SK-N-SH treated with all-trans-retinoic acid at 6 μM for 48 hours (cell line): ENCODE data around the gene CGRRF1.

Experiments used
- ATAC-seq: fragments of 200-7000 bp; cut with Tn5 transposase; 3 replicates; pipeline ENCODE4 v1.9.1; 2020; ENCODE audit warnings: mild to moderate bottlenecking, moderate library complexity
- BACH2 ChIP-seq: fragments of 250-450 bp; sonication (Bioruptor Pico); IDR thresholded peaks from 2 replicates; pipeline ENCODE4 v1.9.0; 2021; ENCODE audit warnings: mild to moderate bottlenecking, borderline replicate concordance
- CSDC2 ChIP-seq: fragments of 250-450 bp; sonication (Bioruptor Pico); IDR thresholded peaks from 2 replicates; pipeline ENCODE4 v1.5.0; 2020; ENCODE audit warnings: mild to moderate bottlenecking, moderate library complexity
- ESRRG ChIP-seq: fragments of 250-450 bp; sonication (Bioruptor Pico); IDR thresholded peaks from 2 replicates; pipeline ENCODE4 v1.6.1; 2021; ENCODE audit warnings: mild to moderate bottlenecking
- GLIS3 ChIP-seq: fragments of 250-450 bp; sonication (Bioruptor Pico); IDR thresholded peaks from 2 replicates; pipeline ENCODE4 v1.5.0; 2020; ENCODE audit warnings: mild to moderate bottlenecking, moderate library complexity
- OSR1 ChIP-seq: fragments of 250-450 bp; sonication (Bioruptor Pico); IDR thresholded peaks from 2 replicates; pipeline ENCODE4 v1.8.0; 2022; ENCODE audit warnings: moderate library complexity, mild to moderate bottlenecking, inconsistent platforms
- PPARA ChIP-seq: fragments of 250-450 bp; sonication (Bioruptor Pico); IDR thresholded peaks from 2 replicates; pipeline ENCODE4 v1.5.0; 2020; ENCODE audit warnings: mild to moderate bottlenecking, borderline replicate concordance
- RARB ChIP-seq: fragments of 250-450 bp; sonication (Bioruptor Pico); IDR thresholded peaks from 2 replicates; pipeline ENCODE4 v1.8.0; 2021; ENCODE audit warnings: mild to moderate bottlenecking, moderate library complexity
- SNAI2 ChIP-seq: fragments of 250-450 bp; sonication (Bioruptor Pico); IDR thresholded peaks from 2 replicates; pipeline ENCODE4 v1.5.0; 2020; ENCODE audit warnings: mild to moderate bottlenecking, moderate library complexity
- TOX ChIP-seq: fragments of 250-450 bp; sonication (Bioruptor Pico); IDR thresholded peaks from 2 replicates; pipeline ENCODE4 v1.8.0; 2021; ENCODE audit warnings: mild to moderate bottlenecking, moderate library complexity, borderline replicate concordance
- ZC3H10 ChIP-seq: fragments of 250-450 bp; sonication (Bioruptor Pico); IDR thresholded peaks from 2 replicates; pipeline ENCODE4 v1.5.1; 2021; ENCODE audit warnings: mild to moderate bottlenecking, moderate library complexity
- ZFP3 ChIP-seq: fragments of 250-450 bp; sonication (Bioruptor Pico); IDR thresholded peaks from 2 replicates; pipeline ENCODE4 v1.5.0; 2020; ENCODE audit warnings: mild to moderate bottlenecking, moderate library complexity
- ZFP30 ChIP-seq: fragments of 450-650 bp; formaldehyde crosslinking; IDR thresholded peaks from 2 replicates; pipeline ENCODE4 v1.5.0; 2022; ENCODE audit warnings: mild to moderate bottlenecking, moderate library complexity
- ZNF565 ChIP-seq: fragments of 450-650 bp; formaldehyde crosslinking; conservative IDR thresholded peaks from 2 replicates; pipeline ENCODE4 v1.5.0; 2020; ENCODE audit warnings: low read depth, mild to moderate bottlenecking, moderate library complexity
- ZNF70 ChIP-seq: fragments of 450-650 bp; formaldehyde crosslinking; IDR thresholded peaks from 2 replicates; pipeline ENCODE4 v1.5.0; 2020; ENCODE audit warnings: mild to moderate bottlenecking, moderate library complexity
- ZNF8 ChIP-seq: fragments of 450-650 bp; formaldehyde crosslinking; IDR thresholded peaks from 2 replicates; pipeline ENCODE4 v1.5.0; 2020; ENCODE audit warnings: mild to moderate bottlenecking, moderate library complexity
- TF ChIP-seq, protein P1 (sequence below): fragments of 250-450 bp; sonication (Bioruptor Pico); IDR thresholded peaks from 2 replicates; pipeline ENCODE4 v1.8.0; 2020; ENCODE audit warnings: mild to moderate bottlenecking, moderate library complexity, borderline replicate concordance
- TF ChIP-seq, protein P2 (sequence below): fragments of 250-450 bp; sonication (Bioruptor Pico); IDR thresholded peaks from 2 replicates; pipeline ENCODE4 v1.8.0; 2021; ENCODE audit warnings: low read depth, mild to moderate bottlenecking, moderate library complexity, borderline replicate concordance
- TF ChIP-seq, protein P3 (sequence below): fragments of 250-450 bp; sonication (Bioruptor Pico); IDR thresholded peaks from 2 replicates; pipeline ENCODE4 v1.5.0; 2020; ENCODE audit warnings: mild to moderate bottlenecking, moderate library complexity
- TF ChIP-seq, protein P4 (sequence below): fragments of 250-450 bp; sonication (Bioruptor Pico); IDR thresholded peaks from 2 replicates; pipeline ENCODE4 v1.5.1; 2021; ENCODE audit warnings: mild to moderate bottlenecking, moderate library complexity

The CGRRF1 gene, protein sequence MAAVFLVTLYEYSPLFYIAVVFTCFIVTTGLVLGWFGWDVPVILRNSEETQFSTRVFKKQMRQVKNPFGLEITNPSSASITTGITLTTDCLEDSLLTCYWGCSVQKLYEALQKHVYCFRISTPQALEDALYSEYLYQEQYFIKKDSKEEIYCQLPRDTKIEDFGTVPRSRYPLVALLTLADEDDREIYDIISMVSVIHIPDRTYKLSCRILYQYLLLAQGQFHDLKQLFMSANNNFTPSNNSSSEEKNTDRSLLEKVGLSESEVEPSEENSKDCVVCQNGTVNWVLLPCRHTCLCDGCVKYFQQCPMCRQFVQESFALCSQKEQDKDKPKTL

GRCh38 chr14:54509546-54510501, at the start of gene CGRRF1:
TSS of gene CGRRF1 (plus strand) at chr14:54509906. CDS start at chr14:54509960, 54 bp downstream.
- TF ChIP-seq, protein P1, sequence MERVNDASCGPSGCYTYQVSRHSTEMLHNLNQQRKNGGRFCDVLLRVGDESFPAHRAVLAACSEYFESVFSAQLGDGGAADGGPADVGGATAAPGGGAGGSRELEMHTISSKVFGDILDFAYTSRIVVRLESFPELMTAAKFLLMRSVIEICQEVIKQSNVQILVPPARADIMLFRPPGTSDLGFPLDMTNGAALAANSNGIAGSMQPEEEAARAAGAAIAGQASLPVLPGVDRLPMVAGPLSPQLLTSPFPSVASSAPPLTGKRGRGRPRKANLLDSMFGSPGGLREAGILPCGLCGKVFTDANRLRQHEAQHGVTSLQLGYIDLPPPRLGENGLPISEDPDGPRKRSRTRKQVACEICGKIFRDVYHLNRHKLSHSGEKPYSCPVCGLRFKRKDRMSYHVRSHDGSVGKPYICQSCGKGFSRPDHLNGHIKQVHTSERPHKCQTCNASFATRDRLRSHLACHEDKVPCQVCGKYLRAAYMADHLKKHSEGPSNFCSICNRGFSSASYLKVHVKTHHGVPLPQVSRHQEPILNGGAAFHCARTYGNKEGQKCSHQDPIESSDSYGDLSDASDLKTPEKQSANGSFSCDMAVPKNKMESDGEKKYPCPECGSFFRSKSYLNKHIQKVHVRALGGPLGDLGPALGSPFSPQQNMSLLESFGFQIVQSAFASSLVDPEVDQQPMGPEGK (CRISPR knock-in tag) = peak; percentile 93; the same call in 1 of the 2 replicates
- TF ChIP-seq CSDC2 = no peak
- ATAC-seq = peak; percentile 99

DNA sequence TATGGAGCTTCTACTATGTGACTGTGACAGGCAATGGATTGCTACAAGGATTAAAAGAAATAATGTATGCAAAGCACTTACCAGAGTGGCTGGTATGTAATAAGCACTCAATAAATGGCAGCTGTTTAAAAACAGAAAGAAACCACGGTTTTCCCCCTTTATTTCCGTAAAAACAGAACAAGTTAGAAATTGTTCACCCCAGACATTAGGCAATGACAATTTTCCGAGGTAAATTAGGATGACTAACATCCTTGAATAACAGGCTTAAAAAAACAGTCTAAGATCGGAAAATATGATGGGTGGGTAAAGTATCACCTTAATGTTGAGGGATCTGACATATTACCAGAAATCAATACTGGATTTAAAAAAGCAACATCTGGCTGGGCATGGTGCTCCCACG, 47.7 kb upstream of the CGRRF1 start:
- no peak for TF ChIP-seq ZFP3 (CRISPR knock-in tag)
- no peak for TF ChIP-seq PPARA
- TF ChIP-seq ESRRG (CRISPR knock-in tag) = no peak
- no peak for TF ChIP-seq ZFP30 (CRISPR knock-in tag)
- TF ChIP-seq, protein P1 (CRISPR knock-in tag) = no peak
- TF ChIP-seq, protein P2, sequence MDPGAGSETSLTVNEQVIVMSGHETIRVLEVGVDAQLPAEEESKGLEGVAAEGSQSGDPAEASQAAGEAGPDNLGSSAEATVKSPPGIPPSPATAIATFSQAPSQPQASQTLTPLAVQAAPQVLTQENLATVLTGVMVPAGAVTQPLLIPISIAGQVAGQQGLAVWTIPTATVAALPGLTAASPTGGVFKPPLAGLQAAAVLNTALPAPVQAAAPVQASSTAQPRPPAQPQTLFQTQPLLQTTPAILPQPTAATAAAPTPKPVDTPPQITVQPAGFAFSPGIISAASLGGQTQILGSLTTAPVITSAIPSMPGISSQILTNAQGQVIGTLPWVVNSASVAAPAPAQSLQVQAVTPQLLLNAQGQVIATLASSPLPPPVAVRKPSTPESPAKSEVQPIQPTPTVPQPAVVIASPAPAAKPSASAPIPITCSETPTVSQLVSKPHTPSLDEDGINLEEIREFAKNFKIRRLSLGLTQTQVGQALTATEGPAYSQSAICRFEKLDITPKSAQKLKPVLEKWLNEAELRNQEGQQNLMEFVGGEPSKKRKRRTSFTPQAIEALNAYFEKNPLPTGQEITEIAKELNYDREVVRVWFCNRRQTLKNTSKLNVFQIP (CRISPR knock-in tag) = no peak
- no peak for TF ChIP-seq RARB (CRISPR knock-in tag)
- TF ChIP-seq ZNF8 (CRISPR knock-in tag) = no peak
- TF ChIP-seq CSDC2 = no peak
- TF ChIP-seq, protein P3, sequence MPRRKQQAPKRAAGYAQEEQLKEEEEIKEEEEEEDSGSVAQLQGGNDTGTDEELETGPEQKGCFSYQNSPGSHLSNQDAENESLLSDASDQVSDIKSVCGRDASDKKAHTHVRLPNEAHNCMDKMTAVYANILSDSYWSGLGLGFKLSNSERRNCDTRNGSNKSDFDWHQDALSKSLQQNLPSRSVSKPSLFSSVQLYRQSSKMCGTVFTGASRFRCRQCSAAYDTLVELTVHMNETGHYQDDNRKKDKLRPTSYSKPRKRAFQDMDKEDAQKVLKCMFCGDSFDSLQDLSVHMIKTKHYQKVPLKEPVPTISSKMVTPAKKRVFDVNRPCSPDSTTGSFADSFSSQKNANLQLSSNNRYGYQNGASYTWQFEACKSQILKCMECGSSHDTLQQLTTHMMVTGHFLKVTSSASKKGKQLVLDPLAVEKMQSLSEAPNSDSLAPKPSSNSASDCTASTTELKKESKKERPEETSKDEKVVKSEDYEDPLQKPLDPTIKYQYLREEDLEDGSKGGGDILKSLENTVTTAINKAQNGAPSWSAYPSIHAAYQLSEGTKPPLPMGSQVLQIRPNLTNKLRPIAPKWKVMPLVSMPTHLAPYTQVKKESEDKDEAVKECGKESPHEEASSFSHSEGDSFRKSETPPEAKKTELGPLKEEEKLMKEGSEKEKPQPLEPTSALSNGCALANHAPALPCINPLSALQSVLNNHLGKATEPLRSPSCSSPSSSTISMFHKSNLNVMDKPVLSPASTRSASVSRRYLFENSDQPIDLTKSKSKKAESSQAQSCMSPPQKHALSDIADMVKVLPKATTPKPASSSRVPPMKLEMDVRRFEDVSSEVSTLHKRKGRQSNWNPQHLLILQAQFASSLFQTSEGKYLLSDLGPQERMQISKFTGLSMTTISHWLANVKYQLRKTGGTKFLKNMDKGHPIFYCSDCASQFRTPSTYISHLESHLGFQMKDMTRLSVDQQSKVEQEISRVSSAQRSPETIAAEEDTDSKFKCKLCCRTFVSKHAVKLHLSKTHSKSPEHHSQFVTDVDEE (CRISPR knock-in tag) = no peak
- no peak for TF ChIP-seq BACH2
- TF ChIP-seq TOX = no peak
- TF ChIP-seq OSR1 = no peak
- TF ChIP-seq GLIS3 = no peak
- no peak for TF ChIP-seq ZNF565
- TF ChIP-seq, protein P4, sequence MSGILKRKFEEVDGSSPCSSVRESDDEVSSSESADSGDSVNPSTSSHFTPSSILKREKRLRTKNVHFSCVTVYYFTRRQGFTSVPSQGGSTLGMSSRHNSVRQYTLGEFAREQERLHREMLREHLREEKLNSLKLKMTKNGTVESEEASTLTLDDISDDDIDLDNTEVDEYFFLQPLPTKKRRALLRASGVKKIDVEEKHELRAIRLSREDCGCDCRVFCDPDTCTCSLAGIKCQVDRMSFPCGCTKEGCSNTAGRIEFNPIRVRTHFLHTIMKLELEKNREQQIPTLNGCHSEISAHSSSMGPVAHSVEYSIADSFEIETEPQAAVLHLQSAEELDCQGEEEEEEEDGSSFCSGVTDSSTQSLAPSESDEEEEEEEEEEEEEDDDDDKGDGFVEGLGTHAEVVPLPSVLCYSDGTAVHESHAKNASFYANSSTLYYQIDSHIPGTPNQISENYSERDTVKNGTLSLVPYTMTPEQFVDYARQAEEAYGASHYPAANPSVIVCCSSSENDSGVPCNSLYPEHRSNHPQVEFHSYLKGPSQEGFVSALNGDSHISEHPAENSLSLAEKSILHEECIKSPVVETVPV (CRISPR knock-in tag) = no peak
- ATAC-seq = no peak

GRCh38 chr14:54465654-54466053, 44.1 kb upstream of the CGRRF1 start:
- ATAC-seq = no peak; the same call in 2 of the 3 replicates
- TF ChIP-seq ZFP30 (CRISPR knock-in tag) = no peak

- ATAC-seq = no peak
- TF ChIP-seq, protein P1 (CRISPR knock-in tag) = no peak
- TF ChIP-seq ZC3H10 (CRISPR knock-in tag) (no peak), SNAI2 (CRISPR knock-in tag) (no peak), ZNF70 (no peak)
- TF ChIP-seq, protein P3 (CRISPR knock-in tag) = no peak
Measured at GRCh38 chr14:54467280-54467679, 42.4 kb upstream of the CGRRF1 start.
